Uterus (tissue), 2 donors: ENCODE measurements around the gene ITPR3.

Source experiments
- POLR2A ChIP-seq, 2 donors: fragments of 450-650 bp; IDR thresholded peaks; one replicate each; pipeline ENCODE4 v1.6.1; 2016; ENCODE audit warnings: antibody characterized with exemption in 2 of 2, mild to moderate bottlenecking in 1 of 2, moderate library complexity in 1 of 2
- TF ChIP-seq, protein P1 (sequence below), 4 experiments: fragments of 200-600 bp in 2 of 4; fragments of 450-650 bp in 2 of 4; sonication (generic) in 2 of 4; IDR thresholded peaks; one replicate each; pipeline ENCODE4 v1.5.1; 2016 to 2019; ENCODE audit warnings: antibody characterized with exemption in 4 of 4, mild to moderate bottlenecking in 2 of 4, moderate library complexity in 1 of 4

DNA sequence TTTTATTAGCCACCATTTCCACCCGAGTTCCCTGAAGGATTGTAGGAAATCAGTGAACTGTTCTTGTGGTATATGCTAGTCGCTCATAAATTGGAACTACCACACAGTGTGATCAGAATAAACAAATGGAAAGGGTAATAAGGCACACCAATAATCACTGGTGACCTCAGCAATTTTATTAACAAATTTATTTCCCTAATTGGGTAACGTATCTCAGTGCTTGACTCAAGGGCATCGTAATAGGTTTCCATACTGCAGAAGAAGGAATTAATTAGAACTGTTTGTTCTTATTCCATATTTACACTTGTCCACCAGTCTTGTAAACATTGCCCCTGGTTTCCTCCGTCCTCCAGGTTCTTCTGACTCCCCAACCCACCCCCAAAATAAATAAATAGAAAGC is 100.4 kb downstream of the ITPR3 start:
- TF ChIP-seq, protein P1, sequence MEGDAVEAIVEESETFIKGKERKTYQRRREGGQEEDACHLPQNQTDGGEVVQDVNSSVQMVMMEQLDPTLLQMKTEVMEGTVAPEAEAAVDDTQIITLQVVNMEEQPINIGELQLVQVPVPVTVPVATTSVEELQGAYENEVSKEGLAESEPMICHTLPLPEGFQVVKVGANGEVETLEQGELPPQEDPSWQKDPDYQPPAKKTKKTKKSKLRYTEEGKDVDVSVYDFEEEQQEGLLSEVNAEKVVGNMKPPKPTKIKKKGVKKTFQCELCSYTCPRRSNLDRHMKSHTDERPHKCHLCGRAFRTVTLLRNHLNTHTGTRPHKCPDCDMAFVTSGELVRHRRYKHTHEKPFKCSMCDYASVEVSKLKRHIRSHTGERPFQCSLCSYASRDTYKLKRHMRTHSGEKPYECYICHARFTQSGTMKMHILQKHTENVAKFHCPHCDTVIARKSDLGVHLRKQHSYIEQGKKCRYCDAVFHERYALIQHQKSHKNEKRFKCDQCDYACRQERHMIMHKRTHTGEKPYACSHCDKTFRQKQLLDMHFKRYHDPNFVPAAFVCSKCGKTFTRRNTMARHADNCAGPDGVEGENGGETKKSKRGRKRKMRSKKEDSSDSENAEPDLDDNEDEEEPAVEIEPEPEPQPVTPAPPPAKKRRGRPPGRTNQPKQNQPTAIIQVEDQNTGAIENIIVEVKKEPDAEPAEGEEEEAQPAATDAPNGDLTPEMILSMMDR (IDR thresholded peaks at IDR 0.05) = no peak
- no peak for TF ChIP-seq POLR2A (IDR thresholded peaks at IDR 0.05)
